Keratinocyte (primary cell): ENCODE data around the gene INTS1. TPM values are rescaled to one million over a fixed set of nuclear protein-coding genes. Genes with fewer than 3 reads are reported as not detected.

Experiments used
- DNase-seq: peaks from one replicate; pipeline ENCODE4 v3.0.0-alpha.2; 2011; ENCODE audit warnings: low read depth, missing footprints, low spot score
- FAIRE-seq: peaks from 2 replicates; lab custom pipeline; 2011; peaks lifted over from hg19 to GRCh38; lab: Jason Lieb, UNC
- H2AFZ ChIP-seq: 2 replicates; pipeline ENCODE4 v1.6.0; 2012; ENCODE audit warnings: low read length, control low read depth, inconsistent platforms; ENCODE audit not compliant: control insufficient read depth
- H3K27ac ChIP-seq: 2 replicates; pipeline ENCODE4 v1.5.1; 2011; ENCODE audit warnings: low read length; ENCODE audit not compliant: control insufficient read depth, insufficient read depth
- H3K27me3 ChIP-seq: 3 replicates; pipeline ENCODE4 v1.6.0; 2011; ENCODE audit warnings: low read length; ENCODE audit not compliant: control insufficient read depth, insufficient read depth; ENCODE audit errors: extremely low read depth
- H3K36me3 ChIP-seq, 2 experiments: 2 replicates in 1 of 2; 3 replicates in 1 of 2; pipeline ENCODE4 v1.5.1; 2011; ENCODE audit warnings: low read length in 2 of 2, mild to moderate bottlenecking in 1 of 2; ENCODE audit not compliant: control insufficient read depth in 2 of 2, insufficient read depth in 2 of 2; ENCODE audit errors: extremely low read depth in 1 of 2
- H3K4me1 ChIP-seq: 3 replicates; pipeline ENCODE4 v1.5.1; 2011; ENCODE audit warnings: low read length; ENCODE audit not compliant: control insufficient read depth, insufficient read depth; ENCODE audit errors: extremely low read depth
- H3K4me2 ChIP-seq: 3 replicates; pipeline ENCODE4 v1.6.0; 2011; ENCODE audit warnings: low read depth, low read length; ENCODE audit not compliant: control insufficient read depth, insufficient read depth; ENCODE audit errors: extremely low read depth
- H3K4me3 ChIP-seq, 3 experiments: fragments of 200-600 bp in 1 of 3; sonication (generic) in 1 of 3; 2 replicates in 2 of 3; 3 replicates in 1 of 3; pipeline ENCODE4 v1.5.1; 2011 to 2016; ENCODE audit warnings: low read length in 3 of 3, mild to moderate bottlenecking in 3 of 3, control low read depth in 2 of 3, inconsistent platforms in 1 of 3, low read depth in 1 of 3, mixed read lengths in 1 of 3, mixed run types in 1 of 3, moderate library complexity in 1 of 3; ENCODE audit not compliant: control insufficient read depth in 2 of 3, insufficient read depth in 2 of 3; ENCODE audit errors: extremely low read depth in 1 of 3
- H3K79me2 ChIP-seq: 2 replicates; pipeline ENCODE4 v1.6.0; 2012; ENCODE audit warnings: low read length; ENCODE audit not compliant: control insufficient read depth, insufficient read depth
- H3K9ac ChIP-seq: 3 replicates; pipeline ENCODE4 v1.6.0; 2011; ENCODE audit warnings: low read length; ENCODE audit not compliant: control insufficient read depth, insufficient read depth; ENCODE audit errors: extremely low read depth
- H3K9me1 ChIP-seq: 3 replicates; pipeline ENCODE4 v1.6.0; 2011; ENCODE audit warnings: low read length; ENCODE audit not compliant: control insufficient read depth, insufficient read depth; ENCODE audit errors: extremely low read depth
- H3K9me3 ChIP-seq: 2 replicates; pipeline ENCODE4 v1.5.1; 2012; ENCODE audit warnings: low read depth, low read length; ENCODE audit not compliant: control insufficient read depth
- H4K20me1 ChIP-seq: 3 replicates; pipeline ENCODE4 v1.6.0; 2011; ENCODE audit warnings: low read length; ENCODE audit not compliant: control insufficient read depth, insufficient read depth; ENCODE audit errors: extremely low read depth
- CTCF ChIP-seq, 3 experiments: IDR thresholded peaks in 1 of 3; conservative IDR thresholded peaks in 1 of 3; optimal IDR thresholded peaks in 1 of 3; 2 replicates in 2 of 3; 3 replicates in 1 of 3; pipeline versions ENCODE3 to v1.5.1; 2011; ENCODE audit warnings: low read length in 3 of 3, mild to moderate bottlenecking in 3 of 3, moderate library complexity in 2 of 3, control low read depth in 1 of 3, inconsistent platforms in 1 of 3; ENCODE audit not compliant: insufficient read depth in 2 of 3; ENCODE audit errors: extremely low read depth in 1 of 3
- EZH2 ChIP-seq: IDR thresholded peaks from one replicate; pipeline ENCODE4 v1.6.1; 2012; ENCODE audit warnings: inconsistent platforms, mild to moderate bottlenecking, low read length, moderate library complexity
- dilution Hi-C: fragments of 300-500 bp; cut with MboI; formaldehyde crosslinking; loops from one replicate; pipeline ENCODE4 v1.7.0; 2020; ENCODE audit warnings: low sequenced_read_pairs; ENCODE audit not compliant: extremely low pct_ligation_motif_present
- polyA plus RNA-seq, 5 experiments: library from polyadenylated mRNA; depleted of rRNA in 3 of 5; stranded (reverse) in 3 of 5; stranded (forward) in 1 of 5; unstranded in 1 of 5; fragments of >200 nt; gene quantifications; 1 replicate in 1 of 5; 2 replicates in 3 of 5; 3 replicates in 1 of 5; pipeline versions ENCODE4 v1.2.1 to v1.2.3, GENCODE V29; 2011 to 2012; ENCODE audit warnings: missing spikeins in 2 of 5, low read depth in 1 of 5, low replicate concordance in 1 of 5

The INTS1 gene
- polyA plus RNA-seq, 1 donor (not counting 4 experiments of a cell fraction or from before 2014, with no cell fraction given): 10.6 TPM

DNA sequence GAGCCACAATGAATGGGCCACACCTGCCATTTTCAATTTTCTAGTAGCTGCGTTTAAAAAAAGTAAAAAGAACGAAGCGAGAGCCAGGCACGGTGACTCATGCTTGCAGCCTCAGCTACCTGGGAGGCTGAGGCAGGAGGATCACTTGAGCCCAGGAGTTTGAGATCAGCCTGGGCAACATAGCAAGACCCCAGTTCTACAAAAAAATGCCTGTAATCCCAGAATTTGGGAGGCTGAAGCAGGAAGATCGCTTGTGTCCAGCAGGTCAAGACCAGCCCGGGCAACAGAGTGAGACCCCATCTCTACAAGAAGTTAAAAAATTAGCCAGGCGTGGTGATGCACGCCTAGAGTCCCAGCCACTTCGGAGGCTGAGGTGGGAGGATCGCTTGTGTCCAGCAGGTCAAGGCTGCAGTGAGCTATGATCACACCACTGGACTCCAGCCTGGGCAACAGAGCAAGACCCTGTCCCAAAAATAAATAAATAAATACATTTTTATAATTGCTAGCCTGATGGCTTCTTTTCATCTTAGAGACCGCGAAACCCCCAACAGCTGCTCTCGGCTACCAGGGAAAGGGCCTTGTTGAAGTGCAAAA is 77.0 kb downstream of the INTS1 start:
- Histone ChIP-seq H3K27ac (no peak overlapping the region), H3K27me3 (peaks cover 29% of the 10 kb centered on the region), H4K20me1 (peaks cover 1% of the 10 kb centered on the region), H3K36me3 (no peaks in the 10 kb centered on the region), H3K9me3 (no peaks in the 10 kb centered on the region), H3K4me3 (no peak overlapping the region), H3K9me1 (no peaks in the 10 kb centered on the region), H3K4me1 (peaks cover 3% of the 10 kb centered on the region), H3K9ac (no peak overlapping the region), H3K4me2 (no peak overlapping the region), H2AFZ (no peak overlapping the region), H3K79me2 (no peaks in the 10 kb centered on the region)
- dilution Hi-C loops: no loop called here
- no peak for FAIRE-seq
- DNase-seq: no peak
- TF ChIP-seq CTCF (optimal IDR thresholded peaks at IDR 0.05 in 1 of 3, IDR thresholded peaks at IDR 0.05 in 1 of 3, conservative IDR thresholded peaks at IDR 0.05 in 1 of 3; ENCODE audit: extremely low read depth in 1 of 3, insufficient read depth in 2 of 3, low read length in 3 of 3) (no peak), EZH2 (no peak)

- TF ChIP-seq EZH2: no peak
- no peak for TF ChIP-seq CTCF (optimal IDR thresholded peaks at IDR 0.05 in 1 of 3, IDR thresholded peaks at IDR 0.05 in 1 of 3, conservative IDR thresholded peaks at IDR 0.05 in 1 of 3; ENCODE audit: extremely low read depth in 1 of 3, insufficient read depth in 2 of 3, low read length in 3 of 3)
- FAIRE-seq (no peak), DNase-seq (no peak)
- H3K9ac ChIP-seq: no peak overlapping the region
- no peak overlapping the region for H3K4me2 ChIP-seq
- H3K27me3 ChIP-seq: peaks cover 33% of the 10 kb centered on the region
- H3K27ac ChIP-seq: no peak overlapping the region
- no peaks in the 10 kb centered on the region for H4K20me1 ChIP-seq
- dilution Hi-C loops: no loop called here
- no peak overlapping the region for H3K4me3 ChIP-seq
- no peak overlapping the region for H2AFZ ChIP-seq
- H3K9me3 ChIP-seq: no peaks in the 10 kb centered on the region
- H3K4me1 ChIP-seq: peaks cover 3% of the 10 kb centered on the region
- H3K36me3 ChIP-seq: no peaks in the 10 kb centered on the region
- no peaks in the 10 kb centered on the region for H3K9me1 ChIP-seq
- no peaks in the 10 kb centered on the region for H3K79me2 ChIP-seq
These were observed 77.7 kb downstream of the INTS1 start for GRCh38 chr7:1426474-1426873.
